Thyroid gland (tissue), 4 donors: ENCODE data around the gene GNAI1. TPM values are rescaled to one million over a fixed set of nuclear protein-coding genes. Genes with fewer than 3 reads are reported as not detected.

Experiments used
- DNase-seq, 2 donors: peaks; one replicate each; pipeline ENCODE4 v3.0.0-alpha.2; 2019
- H3K27ac ChIP-seq, 3 donors: fragments of 200-600 bp; sonication (generic); 1 replicate in 2 of 3; 2 replicates in 1 of 3; pipeline ENCODE4 v1.5.1; 2016 to 2019; ENCODE audit warnings: mild to moderate bottlenecking in 1 of 3, moderate library complexity in 1 of 3
- H3K27me3 ChIP-seq: fragments of 200-600 bp; sonication (generic); one replicate; pipeline ENCODE4 v1.5.1; 2019
- H3K36me3 ChIP-seq, 2 donors: fragments of 200-600 bp; sonication (generic); one replicate each; pipeline ENCODE4 v1.5.1; 2016 to 2019
- H3K4me1 ChIP-seq, 2 donors: fragments of 200-600 bp; sonication (generic); one replicate each; pipeline ENCODE4 v1.5.1; 2017 to 2019
- H3K4me3 ChIP-seq, 3 donors: fragments of 200-600 bp; sonication (generic); replicated peaks in 1 of 3; 1 replicate in 2 of 3; 2 replicates in 1 of 3; pipeline ENCODE4 v1.5.1; 2016; ENCODE audit warnings: mild to moderate bottlenecking in 1 of 3
- H3K9me3 ChIP-seq: fragments of 200-600 bp; sonication (generic); one replicate; pipeline ENCODE4 v1.5.1; 2017
- CTCF ChIP-seq, 6 experiments: fragments of 200-600 bp in 3 of 6; fragments of 450-650 bp in 3 of 6; sonication (generic) in 3 of 6; IDR thresholded peaks; one replicate each; pipeline ENCODE4 v1.5.1; 2016 to 2019; ENCODE audit warnings: antibody characterized with exemption in 6 of 6, mild to moderate bottlenecking in 2 of 6, inconsistent platforms in 1 of 6, moderate library complexity in 1 of 6
- POLR2A ChIP-seq, 2 donors: fragments of 450-650 bp; IDR thresholded peaks; one replicate each; pipeline ENCODE4 v1.6.1; 2017; ENCODE audit warnings: antibody characterized with exemption in 2 of 2, mild to moderate bottlenecking in 2 of 2, moderate library complexity in 1 of 2
- WGBS, 2 donors: methylation state at CpG; one replicate each; pipeline ENCODE4 v1.1.5; 2017; 5-methylcytosine and 5-hydroxymethylcytosine counted together
- intact Hi-C: fragments of 100-400 bp; cut with DNase I; formaldehyde crosslinking; loops from one replicate; pipeline ENCODE4 v1.15.1; 2023
- total RNA-seq, 4 donors: library from RNA; depleted of rRNA; stranded (reverse); fragments of >200 nt; gene quantifications; one replicate each; pipeline ENCODE4 v1.2.3, GENCODE V29; 2016

The GNAI1 gene
- total RNA-seq, 4 donors from 2014 or later, result 32.1 to 52.7 (median 47.4) TPM

DNA sequence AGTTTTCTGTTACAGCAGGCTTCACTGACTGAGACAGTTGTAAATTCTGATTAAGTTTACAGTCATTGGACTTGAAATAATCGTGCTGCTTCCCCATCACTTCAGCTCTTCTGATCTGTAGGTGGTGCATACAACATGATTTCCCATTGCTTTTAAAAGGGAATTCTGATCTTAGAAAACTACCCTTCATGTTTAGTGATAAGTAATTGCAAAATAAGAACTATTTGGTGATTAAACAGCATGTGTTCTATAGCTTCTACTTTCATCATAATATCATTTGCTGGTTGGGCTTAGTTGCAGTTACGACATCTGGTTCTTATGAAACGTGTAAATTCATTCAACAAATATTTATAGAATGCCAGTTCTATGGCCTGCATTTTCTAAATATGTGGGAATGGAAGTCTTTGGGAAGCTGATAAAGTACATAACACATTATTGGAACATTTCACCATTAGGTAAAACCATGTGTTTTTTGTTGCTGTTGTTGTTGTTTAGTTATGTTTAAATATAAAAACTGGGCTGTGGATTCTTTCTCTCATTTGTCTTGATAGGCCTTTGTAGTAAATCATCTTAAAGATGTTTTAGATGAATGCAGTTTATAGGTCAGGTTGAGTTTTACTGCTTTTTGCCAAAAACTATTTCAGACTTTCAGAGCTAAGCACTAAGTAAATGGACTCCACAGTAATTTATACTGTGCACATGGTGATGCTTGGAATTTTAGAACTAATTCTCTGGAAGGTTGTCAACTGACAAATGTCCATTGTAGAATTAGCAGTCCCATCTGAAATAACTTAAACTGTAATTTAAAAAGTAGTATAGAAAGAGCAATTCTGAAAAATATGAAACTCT, 13.1 kb downstream of the GNAI1 start:
- 86% methylated on average over 3 of the region's 3 CpGs for WGBS, 2 donors
- Histone ChIP-seq H3K27me3 (no peaks in the 10 kb centered on the region), H3K9me3 (no peaks in the 10 kb centered on the region), H3K36me3 (no peaks in the 10 kb centered on the region), H3K27ac (no peak overlapping the region), H3K4me3 (no peak overlapping the region), H3K4me1 (peaks cover 9 to 18% of the 10 kb centered on the region in 2 donors)
- no peak for DNase-seq
- intact Hi-C loops, result no loop called here
- TF ChIP-seq POLR2A (IDR thresholded peaks at IDR 0.05) (no peak), CTCF (IDR thresholded peaks at IDR 0.05) (no peak)

DNA sequence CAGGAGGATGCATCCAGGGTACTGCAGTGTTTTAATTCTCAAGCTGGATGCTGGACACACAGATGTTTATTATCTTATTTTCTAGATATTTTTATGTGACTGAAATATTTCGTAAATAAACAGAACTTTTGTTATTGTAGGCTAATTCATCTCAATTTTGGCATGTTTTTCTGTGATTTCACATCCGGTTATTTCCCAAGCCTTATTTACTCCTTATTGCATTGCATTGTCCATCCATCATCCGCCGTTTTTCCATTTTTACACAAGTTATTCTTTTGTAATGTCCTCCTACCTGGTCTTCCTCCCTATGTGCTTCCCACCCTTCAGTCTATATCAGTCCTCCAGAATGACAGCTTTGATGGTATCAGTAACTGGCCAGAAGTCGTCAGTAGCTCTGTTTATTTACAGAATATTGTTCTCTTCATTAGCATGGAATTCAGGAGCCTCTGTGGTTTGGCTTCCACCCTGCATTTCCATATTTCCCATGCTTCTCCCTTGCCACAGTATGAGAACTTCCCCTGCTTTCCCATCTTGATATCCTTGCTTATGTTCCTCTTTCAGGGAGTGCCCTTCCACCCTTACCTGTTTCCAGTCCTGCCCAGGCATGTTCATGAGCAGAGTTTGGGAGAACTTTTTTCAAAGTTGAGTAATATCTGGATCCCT, 16.1 kb downstream of the GNAI1 start:
- no peaks in the 10 kb centered on the region for H3K36me3 ChIP-seq
- TF ChIP-seq CTCF (IDR thresholded peaks at IDR 0.05), result no peak
- no peak for TF ChIP-seq POLR2A (IDR thresholded peaks at IDR 0.05)
- WGBS, 2 donors, result 81 to 82% methylated on average over 5 of the region's 5 CpGs
- intact Hi-C loops, result no loop called here
- no peaks in the 10 kb centered on the region for H3K9me3 ChIP-seq
- H3K27ac ChIP-seq, result no peak overlapping the region
- DNase-seq, result no peak
- no peak overlapping the region for H3K4me3 ChIP-seq
- H3K27me3 ChIP-seq, result no peaks in the 10 kb centered on the region
- peaks cover 4 to 21% of the 10 kb centered on the region in 2 donors for H3K4me1 ChIP-seq

DNA sequence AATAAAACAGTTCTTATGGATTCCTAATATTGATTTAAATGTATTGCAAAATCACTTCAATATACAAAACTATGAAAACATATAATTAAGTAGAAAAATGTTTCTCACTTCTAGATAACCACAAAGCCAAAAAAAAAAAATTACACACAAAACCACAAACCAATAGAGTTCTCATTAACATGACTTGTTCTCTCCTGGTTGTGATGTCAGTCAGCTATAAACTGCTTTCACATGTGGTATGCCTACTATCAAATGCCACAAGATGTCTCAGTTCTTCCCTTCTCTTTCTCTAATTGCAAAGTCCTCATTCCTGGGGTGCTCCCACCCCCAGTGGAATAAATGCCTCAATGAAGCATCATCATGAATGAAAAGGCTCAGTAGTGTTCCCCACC, 16.6 kb downstream of the GNAI1 start:
- Histone ChIP-seq H3K4me3 (no peak overlapping the region), H3K27ac (no peak overlapping the region), H3K27me3 (no peaks in the 10 kb centered on the region), H3K9me3 (no peaks in the 10 kb centered on the region), H3K36me3 (no peaks in the 10 kb centered on the region), H3K4me1 (peaks cover 0 to 16% of the 10 kb centered on the region in 2 donors)
- no peak for DNase-seq
- TF ChIP-seq CTCF (IDR thresholded peaks at IDR 0.05) (no peak), POLR2A (IDR thresholded peaks at IDR 0.05) (no peak)
- intact Hi-C loops, result no loop called here

DNA sequence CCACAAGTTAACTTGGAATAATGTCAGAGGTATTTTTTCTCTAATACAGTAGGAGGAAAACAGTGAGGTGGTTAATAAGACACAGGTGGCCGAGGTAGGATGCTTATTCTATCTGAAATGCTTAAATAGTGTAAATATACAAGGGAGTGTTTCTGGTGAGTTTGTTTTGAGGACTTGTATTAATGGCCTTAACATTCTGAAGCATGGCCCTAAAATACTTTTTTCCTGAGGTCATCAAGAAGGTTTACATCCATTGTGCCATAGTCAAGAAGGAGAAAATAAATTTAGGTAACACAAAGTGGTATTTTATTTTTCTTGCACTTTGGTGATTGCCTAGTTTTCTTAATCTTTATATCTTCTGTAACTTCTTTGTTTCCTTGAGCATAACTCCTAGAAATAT, 18.8 kb downstream of the GNAI1 start:
- WGBS, 2 donors, result 94 to 96% methylated on average over 1 of the region's 1 CpG
- peaks cover 0 to 16% of the 10 kb centered on the region in 2 donors for H3K4me1 ChIP-seq
- no peaks in the 10 kb centered on the region for H3K36me3 ChIP-seq
- no peak overlapping the region for H3K4me3 ChIP-seq
- no peak for DNase-seq
- no peak overlapping the region for H3K27ac ChIP-seq
- no peaks in the 10 kb centered on the region for H3K9me3 ChIP-seq
- TF ChIP-seq CTCF (IDR thresholded peaks at IDR 0.05), result no peak
- no peak for TF ChIP-seq POLR2A (IDR thresholded peaks at IDR 0.05)
- intact Hi-C loops, result no loop called here
- no peaks in the 10 kb centered on the region for H3K27me3 ChIP-seq

GRCh38 chr7:80154656-80155333, 20.2 kb downstream of the GNAI1 start:
- DNase-seq, result no peak
- intact Hi-C loops, result no loop called here
- H3K36me3 ChIP-seq, result no peaks in the 10 kb centered on the region
- H3K9me3 ChIP-seq, result no peaks in the 10 kb centered on the region
- no peak overlapping the region for H3K27ac ChIP-seq
- peaks cover 0 to 22% of the 10 kb centered on the region in 2 donors for H3K4me1 ChIP-seq
- TF ChIP-seq POLR2A (IDR thresholded peaks at IDR 0.05), result no peak
- TF ChIP-seq CTCF (IDR thresholded peaks at IDR 0.05), result no peak
- no peak overlapping the region for H3K4me3 ChIP-seq
- H3K27me3 ChIP-seq, result no peaks in the 10 kb centered on the region
